IPS-11a (cell line): ENCODE measurements around the gene CEP41.
"Not testable (repeated sequence)": the region's sequence is repeated elsewhere in the genome, so short reads cannot be mapped to it uniquely, and the experiment has no call there.

ENCODE experiments used
- H3K4me3 ChIP-seq: one replicate; pipeline ENCODE4 v1.5.1; 2013; ENCODE audit warnings: low read depth, low read length, control low read depth

Gene CEP41

DNA sequence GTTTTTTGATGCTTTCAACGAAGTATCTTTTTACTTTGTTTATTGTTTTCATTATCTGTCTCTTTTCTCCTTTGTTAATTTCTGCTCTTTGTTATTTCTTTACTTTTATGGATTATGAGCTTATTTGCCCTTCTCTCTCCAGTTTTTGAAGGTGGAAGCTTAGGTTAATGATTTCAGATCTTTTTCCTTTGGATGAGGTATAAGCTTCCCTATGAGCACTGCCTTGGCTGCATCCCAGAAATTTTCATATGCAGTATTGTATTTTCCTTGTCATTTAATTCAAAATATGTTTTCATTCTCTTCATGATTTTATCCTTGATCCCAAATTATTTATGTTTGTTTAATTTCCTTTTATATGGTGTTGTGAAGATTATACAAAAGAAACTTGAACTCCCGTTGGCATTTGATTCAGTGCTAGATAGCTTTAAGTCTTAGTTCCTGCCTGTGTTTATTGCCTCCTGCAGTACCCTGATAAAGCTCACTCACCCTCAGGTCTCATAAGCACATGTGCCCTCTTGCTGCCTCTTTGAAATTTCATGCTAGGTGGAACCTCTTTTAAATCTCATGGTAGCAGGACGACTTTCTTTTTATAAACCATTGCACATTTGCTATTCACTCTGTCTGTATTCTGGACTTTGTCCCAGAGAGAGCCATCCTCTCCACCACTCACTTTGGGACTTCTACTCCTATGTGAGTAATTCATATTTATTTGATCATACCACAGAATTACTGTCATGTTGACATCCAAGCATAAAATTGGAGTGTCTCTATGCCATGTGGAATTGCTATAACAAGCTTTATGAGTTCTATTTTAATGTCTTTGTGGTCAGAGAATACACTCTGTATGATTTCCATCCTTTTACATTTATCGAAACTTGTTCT, 23.0 kb upstream of the CEP41 start:
- no peak overlapping the region for H3K4me3 ChIP-seq

GRCh38 chr7:130461272-130461671, 20.5 kb upstream of the CEP41 start:
- H3K4me3 ChIP-seq: no peak overlapping the region

GRCh38 chr7:130458257-130458656, 17.4 kb upstream of the CEP41 start:
- no peak overlapping the region for H3K4me3 ChIP-seq

- no peak overlapping the region for H3K4me3 ChIP-seq
These were observed 14.1 kb upstream of the CEP41 start for GRCh38 chr7:130454959-130455358.

DNA sequence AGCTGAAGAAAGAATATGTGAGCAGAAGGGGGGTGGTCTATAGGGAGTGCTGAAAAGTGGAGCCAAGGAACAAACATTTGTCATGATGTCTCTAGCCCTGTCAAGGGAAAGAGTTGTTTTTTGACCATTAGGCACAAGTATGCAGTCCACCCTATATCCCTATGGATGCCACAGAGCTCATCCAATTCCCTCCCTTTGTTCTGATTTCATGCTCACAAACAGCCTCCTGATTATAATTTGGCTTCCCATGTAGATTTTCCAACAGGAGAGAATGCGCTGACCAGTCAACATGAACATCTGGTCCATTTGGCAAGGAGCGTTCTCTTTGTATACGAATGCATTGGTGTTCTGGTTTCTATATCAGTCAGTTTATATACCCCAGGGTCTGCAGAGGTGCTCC, 12.1 kb upstream of the CEP41 start:
- H3K4me3 ChIP-seq: no peak overlapping the region

DNA sequence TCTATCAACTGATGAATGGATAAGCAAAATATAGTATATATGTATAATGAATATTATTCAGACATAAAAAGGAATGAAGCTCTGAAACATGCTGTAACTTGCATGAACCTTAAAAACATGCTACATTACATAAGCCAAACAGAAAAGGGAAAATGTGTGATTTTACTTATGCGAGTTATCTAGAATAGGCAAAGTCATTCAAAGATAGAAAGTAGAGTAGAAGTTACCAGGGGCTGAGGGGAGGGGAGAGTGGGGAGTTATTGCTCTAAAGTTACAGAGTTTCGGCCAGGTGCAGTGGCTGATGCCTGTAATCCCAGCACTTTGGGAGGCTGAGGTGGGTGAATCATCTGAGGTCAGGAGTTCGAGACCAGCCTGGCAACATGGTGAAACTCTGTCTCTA, 10.5 kb upstream of the CEP41 start:
- H3K4me3 ChIP-seq: not testable (repeated sequence)

DNA sequence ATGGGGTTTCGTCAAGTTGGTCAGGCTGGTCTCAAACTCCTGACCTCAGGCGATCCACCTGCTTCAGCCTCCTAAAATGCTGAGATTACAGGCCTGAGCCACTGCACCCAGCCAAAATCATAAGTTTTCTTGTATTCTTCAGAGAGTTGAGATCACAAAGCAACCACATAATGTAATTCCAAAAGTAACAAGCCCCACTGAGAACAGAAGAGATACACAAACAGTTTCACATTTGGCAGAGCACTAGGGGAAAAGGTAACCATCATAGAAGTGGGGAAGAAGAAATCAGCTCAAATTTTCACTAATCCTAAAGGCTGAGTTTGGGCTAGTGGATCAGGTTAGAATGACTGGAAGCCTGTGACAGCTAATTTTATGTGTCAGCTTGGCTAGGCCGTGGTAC, 5.4 kb upstream of the CEP41 start:
- no peak overlapping the region for H3K4me3 ChIP-seq

DNA sequence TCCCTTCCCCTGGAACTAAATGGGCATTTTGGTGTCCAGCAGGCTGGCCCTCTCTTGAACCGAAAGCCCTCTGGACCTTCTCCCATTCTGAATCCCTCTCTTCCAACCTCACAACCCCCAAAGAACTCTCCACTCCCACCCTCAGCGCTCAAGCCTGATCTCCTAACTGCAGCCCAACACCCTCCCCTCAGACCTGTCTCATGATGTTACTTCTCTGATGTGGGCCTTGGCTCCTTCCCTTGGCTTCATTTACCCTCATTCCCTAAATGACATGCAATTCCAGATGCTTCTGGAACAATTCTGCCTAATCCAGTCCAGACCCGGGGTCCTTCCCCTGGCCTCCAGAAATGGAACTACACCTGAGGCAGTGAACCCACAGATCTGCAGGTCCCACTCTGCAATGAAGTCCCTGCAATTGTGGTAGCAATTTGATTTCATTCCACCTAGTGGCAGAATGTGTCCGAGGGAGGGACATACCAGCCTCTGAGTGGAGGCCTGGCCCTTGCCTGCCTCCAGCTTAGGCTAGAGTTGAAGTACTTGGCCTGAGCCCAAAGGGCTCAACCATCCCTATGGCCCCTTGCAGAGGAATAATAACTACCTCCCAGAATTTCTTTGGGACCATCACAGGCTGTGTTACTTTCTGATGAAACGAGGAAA, 4.1 kb upstream of the CEP41 start:
- no peak overlapping the region for H3K4me3 ChIP-seq

DNA sequence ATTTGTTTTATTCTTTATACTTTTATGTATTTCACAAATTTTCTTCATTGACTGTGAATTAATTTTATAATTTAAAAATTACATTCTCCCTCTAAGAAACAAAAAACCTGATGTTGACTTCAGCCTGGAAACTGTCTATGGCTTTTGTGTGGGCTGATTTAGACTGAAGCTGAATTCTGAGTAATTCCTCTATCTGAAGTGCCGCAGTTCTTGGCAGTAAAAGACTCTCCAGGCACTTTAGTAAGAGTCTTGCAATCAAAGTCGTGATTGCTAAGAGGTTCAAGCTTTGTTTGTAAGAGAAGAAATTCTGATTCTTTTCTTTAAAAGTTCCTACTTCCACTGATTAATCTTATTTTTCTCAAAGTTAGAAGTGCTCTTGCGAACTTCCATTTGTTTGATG, 3.4 kb upstream of the CEP41 start:
- no peak overlapping the region for H3K4me3 ChIP-seq

DNA sequence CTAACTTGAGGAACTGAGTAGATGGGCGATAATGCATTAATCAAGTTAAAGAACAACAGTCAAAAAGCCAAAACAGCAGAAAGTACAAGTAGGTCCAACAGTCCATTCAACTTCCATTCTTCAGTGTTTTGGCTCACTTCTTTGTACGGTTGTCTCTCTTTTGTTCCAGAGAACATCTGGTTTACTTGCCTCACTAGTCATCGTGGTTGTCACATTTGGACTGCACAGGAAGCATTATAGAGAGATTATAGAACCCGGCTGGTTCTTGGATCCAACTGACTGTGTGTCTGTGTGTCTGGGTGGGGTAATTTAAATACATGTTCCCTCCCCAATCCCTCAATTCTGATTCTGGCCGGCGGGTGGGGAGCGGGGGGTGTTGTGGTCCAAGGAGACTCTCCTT, 1.8 kb upstream of the CEP41 start:
- H3K4me3 ChIP-seq: no peak overlapping the region

GRCh38 chr7:130441408-130441869, 623 bp upstream of the CEP41 start:
- H3K4me3 ChIP-seq: peak overlapping the region; percentile 34

DNA sequence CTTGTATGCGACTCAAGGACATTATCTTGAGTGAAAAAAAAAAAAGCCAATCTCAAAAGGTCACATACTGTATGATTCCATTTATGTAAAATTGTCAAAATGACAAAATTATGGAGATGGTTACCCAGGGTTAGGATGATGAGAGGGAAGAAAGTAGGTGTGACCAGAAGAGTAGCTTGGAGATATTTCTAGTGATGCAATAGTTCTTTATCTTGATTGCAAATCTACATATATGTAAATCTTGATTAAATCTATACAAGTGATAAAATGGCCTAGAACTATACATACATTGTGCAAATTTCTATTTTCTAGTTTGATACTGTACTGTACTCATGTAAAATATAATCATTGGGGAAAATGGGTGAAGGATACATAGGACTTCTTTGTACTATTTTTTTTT, 4.6 kb downstream of the CEP41 start:
- no peak overlapping the region for H3K4me3 ChIP-seq

DNA sequence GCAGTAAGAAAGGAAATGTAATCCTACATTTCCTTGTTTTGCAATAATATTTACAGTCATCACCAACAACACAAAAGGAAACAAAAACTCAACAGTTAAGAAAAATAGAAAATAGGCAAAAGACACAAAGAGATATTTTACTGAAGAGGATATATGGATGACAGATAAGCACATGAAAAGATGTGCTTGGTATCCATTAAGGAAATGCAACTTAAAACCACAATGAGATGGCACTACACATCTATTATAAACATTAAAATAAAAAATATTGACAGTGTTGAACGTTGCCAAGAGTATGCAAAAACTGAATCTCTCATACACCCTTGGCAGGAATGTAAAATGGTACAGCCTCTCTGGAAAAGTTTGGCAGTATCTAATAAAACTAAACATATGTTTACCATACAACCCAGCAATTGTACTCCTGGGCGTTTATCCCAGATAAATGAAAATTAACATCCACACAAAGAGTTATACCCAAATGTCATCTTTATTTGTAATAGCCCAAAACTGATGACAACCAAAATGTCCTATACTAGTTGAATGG, 5.4 kb downstream of the CEP41 start:
- H3K4me3 ChIP-seq: no peak overlapping the region

- H3K4me3 ChIP-seq: no peak overlapping the region
These were observed 7.5 kb downstream of the CEP41 start for GRCh38 chr7:130433301-130433700.

DNA sequence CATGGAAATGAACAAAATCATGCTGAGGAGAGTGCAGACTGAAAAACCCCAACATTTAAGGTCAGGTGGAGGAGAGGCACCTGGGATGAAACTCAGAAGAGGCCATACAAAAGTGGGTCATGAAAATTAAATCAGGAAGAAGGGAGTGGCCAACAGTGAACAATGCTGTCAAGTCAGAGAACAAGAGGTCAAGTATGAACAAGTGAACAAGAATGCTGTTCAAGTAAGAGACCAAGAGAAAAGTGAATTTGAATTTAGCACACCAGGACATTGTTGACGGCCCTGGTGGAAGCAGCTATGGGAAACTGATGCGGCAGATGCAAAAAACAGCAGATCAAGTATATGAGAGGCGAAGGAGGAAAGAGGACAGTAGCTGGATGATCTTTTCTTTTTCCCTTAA, 7.9 kb downstream of the CEP41 start:
- H3K4me3 ChIP-seq: no peak overlapping the region

DNA sequence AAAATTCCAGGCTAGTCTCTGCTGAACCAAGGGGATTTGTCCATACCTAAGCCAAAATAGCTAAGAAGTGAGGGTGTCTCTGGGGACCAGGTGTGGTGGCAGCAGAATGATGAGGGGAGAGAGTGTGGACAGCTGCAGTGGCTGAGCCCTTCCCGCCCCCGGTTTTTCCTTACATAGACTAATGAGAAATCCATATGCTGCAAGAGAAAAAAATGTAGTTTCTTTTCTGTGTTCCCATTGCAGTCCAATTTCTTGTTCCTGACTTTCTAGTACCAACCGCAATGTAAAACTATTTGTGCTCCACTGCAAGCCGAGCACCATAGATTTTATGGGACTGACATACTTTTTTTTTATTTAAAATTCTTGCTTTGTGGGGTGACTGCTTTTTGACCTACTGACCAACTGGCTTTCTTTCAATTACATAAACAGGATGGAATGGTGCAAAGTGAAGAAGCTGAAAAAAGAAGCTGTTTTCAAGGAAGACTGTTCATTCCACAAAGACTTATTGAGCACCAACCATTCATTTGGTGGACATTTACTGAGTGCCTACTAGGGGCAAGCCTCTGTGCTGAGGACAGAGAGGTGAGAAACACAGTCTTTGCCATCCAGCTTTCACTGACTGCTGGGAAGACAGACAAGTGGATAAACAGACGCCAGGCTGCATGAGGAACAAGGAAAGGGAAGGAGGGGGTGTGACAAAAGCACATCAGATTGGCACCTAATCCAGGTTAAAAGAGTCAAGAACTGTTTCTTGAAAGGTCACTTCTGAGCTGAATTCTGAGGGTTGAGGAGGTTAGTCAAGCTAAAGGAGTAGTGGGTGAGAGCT, 9.8 kb downstream of the CEP41 start:
- H3K4me3 ChIP-seq: no peak overlapping the region

GRCh38 chr7:130430115-130430514, 10.7 kb downstream of the CEP41 start:
- no peak overlapping the region for H3K4me3 ChIP-seq

GRCh38 chr7:130429019-130429418, 11.8 kb downstream of the CEP41 start:
- no peak overlapping the region for H3K4me3 ChIP-seq

- H3K4me3 ChIP-seq: no peak overlapping the region
These were observed 14.3 kb downstream of the CEP41 start for GRCh38 chr7:130426564-130426963.

GRCh38 chr7:130425796-130426195, 15.0 kb downstream of the CEP41 start:
- H3K4me3 ChIP-seq: no peak overlapping the region

DNA sequence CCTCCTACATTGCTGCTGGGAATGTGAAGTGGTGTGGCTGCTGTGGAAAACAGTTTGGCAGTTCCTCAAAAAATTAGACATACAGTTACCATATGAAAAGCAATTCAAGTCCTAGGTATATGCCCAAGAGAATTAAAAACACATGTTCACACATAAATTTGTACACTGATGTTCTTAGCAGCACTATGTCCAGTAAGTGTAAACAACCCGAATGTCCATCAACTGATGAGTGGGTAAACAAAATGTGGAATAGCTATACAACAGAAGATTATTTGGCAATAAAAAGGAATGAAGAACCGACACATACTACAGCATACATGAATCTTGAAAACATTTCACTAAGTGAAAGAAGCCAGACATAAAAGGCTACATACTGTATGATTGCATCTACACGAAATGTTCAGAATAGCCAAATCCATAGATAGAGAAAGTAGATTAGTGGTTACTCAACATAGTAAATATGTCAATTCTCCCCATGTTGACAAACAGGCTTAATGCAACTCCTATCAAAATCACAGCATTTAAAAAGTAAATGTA, 17.2 kb downstream of the CEP41 start:
- H3K4me3 ChIP-seq: no peak overlapping the region
